HG02571 (cell line): Measurements from ENCODE around the gene PRKD2.
A peak's percentile ranks its signal among the peaks of the same experiment; 100 is the strongest.
"Not testable (repeated sequence)": the region's sequence is repeated elsewhere in the genome, so short reads cannot be mapped to it uniquely, and the experiment has no call there.

Source experiments
- ATAC-seq: cut with Tn5 transposase; IDR thresholded peaks from one replicate; pipeline ENCODE4 v1.9.1; 2021; ENCODE audit warnings: mild to moderate bottlenecking, moderate library complexity; ENCODE audit not compliant: unreplicated experiment

PRKD2 gene

GRCh38 chr19:46717034-46717715 lies at the start of gene PRKD2:
PRKD2 (minus strand) TSS chr19:46717114; CDS start chr19:46716370, 744 bp downstream.
- peak; percentile 38 for ATAC-seq

- ATAC-seq: no peak
Measured at GRCh38 chr19:46764817-46765291, 47.9 kb upstream of the PRKD2 start.

GRCh38 chr19:46762245-46762890 lies 45.5 kb upstream of the PRKD2 start:
- no peak for ATAC-seq

GRCh38 chr19:46761418-46761831 lies 44.5 kb upstream of the PRKD2 start:
- no peak for ATAC-seq

- ATAC-seq: not testable (repeated sequence)
Measured at GRCh38 chr19:46760897-46761296, 44.0 kb upstream of the PRKD2 start.

- no peak for ATAC-seq
Measured at GRCh38 chr19:46760363-46760762, 43.4 kb upstream of the PRKD2 start.

- no peak for ATAC-seq
Measured at GRCh38 chr19:46759817-46760333, 43.0 kb upstream of the PRKD2 start.

- ATAC-seq: no peak
Measured at GRCh38 chr19:46759206-46759605, 42.3 kb upstream of the PRKD2 start.

GRCh38 chr19:46756544-46756888 lies 39.6 kb upstream of the PRKD2 start:
- ATAC-seq: no peak

GRCh38 chr19:46755853-46756543 lies 39.1 kb upstream of the PRKD2 start:
- no peak for ATAC-seq

GRCh38 chr19:46755077-46755852 lies 38.4 kb upstream of the PRKD2 start:
- ATAC-seq: no peak

- no peak for ATAC-seq
Measured at GRCh38 chr19:46753420-46754155, 36.7 kb upstream of the PRKD2 start.

GRCh38 chr19:46748325-46749109 lies 31.6 kb upstream of the PRKD2 start:
- no peak for ATAC-seq

- ATAC-seq: peak; percentile 49
Measured at GRCh38 chr19:46746281-46747057, 29.6 kb upstream of the PRKD2 start, which contains the start of gene STRN4. STRN4 (minus strand) TSS chr19:46746450; CDS start chr19:46746430, 20 bp downstream.

- peak; percentile 42 for ATAC-seq
Measured at GRCh38 chr19:46745521-46746280, 28.8 kb upstream of the PRKD2 start, which contains the start of gene FKRP. FKRP (plus strand) TSS chr19:46746057; CDS start chr19:46755451, 9,394 bp downstream.

GRCh38 chr19:46745030-46745429 lies 28.1 kb upstream of the PRKD2 start:
- ATAC-seq: no peak

GRCh38 chr19:46744005-46744691 lies 27.2 kb upstream of the PRKD2 start:
- ATAC-seq: no peak
